Measurements from ENCODE around the gene CMTM2.

CMTM2 gene

DNA sequence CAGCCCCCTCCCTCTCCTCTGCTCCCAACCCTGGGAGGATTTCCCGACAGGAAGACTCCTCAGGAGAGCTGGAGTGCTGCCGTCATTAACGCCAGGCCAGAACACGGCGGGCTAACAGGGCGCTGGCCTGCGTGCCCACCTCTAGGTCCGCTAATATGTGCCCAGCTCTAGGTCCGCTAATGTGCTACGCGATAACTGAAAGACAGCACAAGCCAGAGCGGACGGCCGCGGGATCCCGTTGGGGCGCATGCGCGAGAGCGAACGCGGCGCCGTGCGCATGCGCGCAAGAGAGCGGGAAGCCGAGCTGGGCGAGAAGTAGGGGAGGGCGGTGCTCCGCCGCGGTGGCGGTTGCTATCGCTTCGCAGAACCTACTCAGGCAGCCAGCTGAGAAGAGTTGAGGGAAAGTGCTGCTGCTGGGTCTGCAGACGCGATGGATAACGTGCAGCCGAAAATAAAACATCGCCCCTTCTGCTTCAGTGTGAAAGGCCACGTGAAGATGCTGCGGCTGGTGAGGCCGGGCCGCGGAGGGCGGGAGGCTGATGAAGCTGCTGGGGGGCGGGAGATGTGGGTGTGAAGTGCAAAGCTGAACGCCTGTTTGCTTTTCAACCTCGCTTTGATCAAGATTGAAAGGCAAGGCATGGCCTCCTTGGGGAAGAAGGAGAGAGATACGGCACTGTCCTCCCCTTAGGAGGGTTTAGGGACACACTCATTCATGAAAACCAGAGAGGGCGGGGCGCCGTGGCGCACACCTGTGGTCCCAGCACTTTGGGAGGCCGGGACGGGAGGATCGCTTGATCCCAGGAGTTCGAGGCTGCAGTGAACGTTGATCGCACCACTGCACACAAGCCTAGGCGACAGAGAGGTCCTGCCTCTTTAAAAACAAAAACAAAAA, 26.7 kb upstream of the CMTM2 start, which contains the start of gene CKLF:
Gene CKLF (plus strand): TSS at position 291 of the 892 bp plus-strand sequence. CDS start 140 bp downstream, at position 431.
- Histone ChIP-seq H3K4me3 (ENCODE audit: severe bottlenecking) (peak within 1 kb of the TSS; percentile 40), H3K9me3 (ENCODE audit: severe bottlenecking) (no peaks in the 10 kb centered on the region), H3K27ac (ENCODE audit: poor library complexity, severe bottlenecking) (peak within 1 kb of the TSS; percentile 44), H3K4me1 (ENCODE audit: insufficient read depth, poor library complexity, severe bottlenecking) (peaks cover 24% of the 10 kb centered on the region), H3K27me3 (ENCODE audit: insufficient read depth, poor library complexity, severe bottlenecking) (no peaks in the 10 kb centered on the region), H3K36me3 (ENCODE audit: low read depth) (peaks cover 34% of the 10 kb centered on the region)
- DNase-seq (ENCODE audit: low spot score) (peak; percentile 82), ATAC-seq (ENCODE audit: low read depth) (peak; percentile 67)
- no peak for TF ChIP-seq CTCF (IDR thresholded peaks at IDR 0.05; ENCODE audit: poor library complexity, severe bottlenecking)

- H3K4me3 ChIP-seq (ENCODE audit: severe bottlenecking), result peak overlapping the region; percentile 40
- DNase-seq (ENCODE audit: low spot score) (no peak), ATAC-seq (ENCODE audit: low read depth) (no peak)
- no peaks in the 10 kb centered on the region for H3K27me3 ChIP-seq (ENCODE audit: insufficient read depth, poor library complexity, severe bottlenecking)
- TF ChIP-seq CTCF (IDR thresholded peaks at IDR 0.05; ENCODE audit: poor library complexity, severe bottlenecking), result no peak
- peak overlapping the region; percentile 44 for H3K27ac ChIP-seq (ENCODE audit: poor library complexity, severe bottlenecking)
- H3K9me3 ChIP-seq (ENCODE audit: severe bottlenecking), result no peaks in the 10 kb centered on the region
- H3K4me1 ChIP-seq (ENCODE audit: insufficient read depth, poor library complexity, severe bottlenecking), result peaks cover 24% of the 10 kb centered on the region
- peaks cover 41% of the 10 kb centered on the region for H3K36me3 ChIP-seq (ENCODE audit: low read depth)
Observed at GRCh38 chr16:66553223-66553622, 26.0 kb upstream of the CMTM2 start.

DNA sequence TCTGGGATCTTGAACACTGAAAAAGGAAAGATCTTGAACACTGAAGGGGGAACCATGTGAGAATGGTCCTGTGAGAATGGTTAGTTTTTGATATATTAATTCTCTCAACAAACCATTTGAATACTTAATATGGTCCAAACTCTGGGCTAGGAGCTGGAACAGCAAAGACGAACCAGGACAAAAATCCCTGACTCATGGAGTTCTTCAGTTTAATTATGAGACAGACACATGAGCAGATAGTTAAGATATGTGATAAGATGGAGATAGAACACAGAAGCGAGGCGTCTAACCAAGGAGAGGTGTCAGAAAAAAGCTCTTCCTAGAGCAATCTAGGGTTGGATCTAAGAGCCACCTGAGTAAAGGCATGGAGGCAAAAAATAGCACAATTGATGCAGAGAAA, 25.2 kb upstream of the CMTM2 start:
- H3K9me3 ChIP-seq (ENCODE audit: severe bottlenecking), result no peaks in the 10 kb centered on the region
- H3K4me3 ChIP-seq (ENCODE audit: severe bottlenecking), result no peak overlapping the region
- no peak for DNase-seq (ENCODE audit: low spot score)
- ATAC-seq (ENCODE audit: low read depth), result no peak
- peaks cover 20% of the 10 kb centered on the region for H3K4me1 ChIP-seq (ENCODE audit: insufficient read depth, poor library complexity, severe bottlenecking)
- H3K36me3 ChIP-seq (ENCODE audit: low read depth), result peaks cover 49% of the 10 kb centered on the region
- no peak for TF ChIP-seq CTCF (IDR thresholded peaks at IDR 0.05; ENCODE audit: poor library complexity, severe bottlenecking)
- H3K27me3 ChIP-seq (ENCODE audit: insufficient read depth, poor library complexity, severe bottlenecking), result no peaks in the 10 kb centered on the region
- no peak overlapping the region for H3K27ac ChIP-seq (ENCODE audit: poor library complexity, severe bottlenecking)

DNA sequence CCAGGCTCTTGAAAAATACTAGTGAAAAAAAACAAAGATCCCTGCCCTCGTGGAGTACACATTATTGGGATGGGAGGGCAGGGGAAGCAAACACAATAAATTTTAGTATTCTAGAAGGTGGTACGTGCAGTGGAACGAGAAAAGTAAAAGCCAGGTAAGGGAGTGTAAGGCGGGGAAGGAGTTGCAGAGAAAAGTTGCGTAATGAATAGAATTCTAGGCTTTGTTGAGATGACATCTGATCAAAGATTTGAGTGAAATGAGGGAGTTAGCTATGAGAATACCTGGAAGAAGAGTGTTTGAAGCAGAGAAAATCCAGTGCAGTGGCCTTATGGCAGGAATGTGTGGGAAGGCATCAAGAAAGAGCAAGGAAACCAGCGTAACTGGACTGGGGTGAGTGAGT, 24.8 kb upstream of the CMTM2 start:
- ATAC-seq (ENCODE audit: low read depth) (no peak), DNase-seq (ENCODE audit: low spot score) (no peak)
- peaks cover 16% of the 10 kb centered on the region for H3K4me1 ChIP-seq (ENCODE audit: insufficient read depth, poor library complexity, severe bottlenecking)
- no peaks in the 10 kb centered on the region for H3K27me3 ChIP-seq (ENCODE audit: insufficient read depth, poor library complexity, severe bottlenecking)
- H3K4me3 ChIP-seq (ENCODE audit: severe bottlenecking), result no peak overlapping the region
- H3K9me3 ChIP-seq (ENCODE audit: severe bottlenecking), result no peaks in the 10 kb centered on the region
- TF ChIP-seq CTCF (IDR thresholded peaks at IDR 0.05; ENCODE audit: poor library complexity, severe bottlenecking), result no peak
- peaks cover 54% of the 10 kb centered on the region for H3K36me3 ChIP-seq (ENCODE audit: low read depth)
- H3K27ac ChIP-seq (ENCODE audit: poor library complexity, severe bottlenecking), result no peak overlapping the region

DNA sequence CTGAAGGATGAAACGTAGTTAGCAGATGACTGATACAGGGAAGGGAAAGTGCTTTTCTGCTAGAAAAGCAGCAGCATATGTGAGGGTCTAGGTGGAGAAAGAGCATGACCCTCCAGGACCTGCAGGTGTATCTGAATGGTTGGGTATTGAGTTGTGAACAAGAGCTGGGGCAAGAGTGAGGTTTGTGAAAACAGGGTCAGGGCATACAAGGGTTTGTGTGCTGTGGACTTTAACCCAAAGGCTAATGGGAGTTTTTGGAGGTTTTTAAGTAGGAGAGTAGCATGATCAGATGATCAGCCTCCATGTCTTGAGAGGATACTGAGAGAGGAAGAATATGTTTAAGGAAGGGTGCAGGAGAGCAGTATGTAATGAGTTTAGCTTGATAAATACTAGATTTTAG, 19.2 kb upstream of the CMTM2 start:
- ATAC-seq (ENCODE audit: low read depth) (no peak), DNase-seq (ENCODE audit: low spot score) (no peak)
- Histone ChIP-seq H3K36me3 (ENCODE audit: low read depth) (peaks cover 88% of the 10 kb centered on the region), H3K27ac (ENCODE audit: poor library complexity, severe bottlenecking) (no peak overlapping the region), H3K4me3 (ENCODE audit: severe bottlenecking) (no peak overlapping the region), H3K4me1 (ENCODE audit: insufficient read depth, poor library complexity, severe bottlenecking) (no peaks in the 10 kb centered on the region), H3K9me3 (ENCODE audit: severe bottlenecking) (no peaks in the 10 kb centered on the region), H3K27me3 (ENCODE audit: insufficient read depth, poor library complexity, severe bottlenecking) (no peaks in the 10 kb centered on the region)
- no peak for TF ChIP-seq CTCF (IDR thresholded peaks at IDR 0.05; ENCODE audit: poor library complexity, severe bottlenecking)
